22Rv1 (cell line): ENCODE results near the gene FEV.

Experiments used
- H3K27ac ChIP-seq: fragments of 450-650 bp; 2 replicates; pipeline ENCODE4 v1.5.1; 2017
- ZFX ChIP-seq: fragments of 450-650 bp; IDR thresholded peaks from 2 replicates; pipeline ENCODE4 v1.6.1; 2017; ENCODE audit warnings: antibody characterized with exemption, borderline replicate concordance
- TF ChIP-seq, protein P1 (sequence below): fragments of 450-650 bp; IDR thresholded peaks from 2 replicates; pipeline ENCODE4 v1.5.1; 2017; ENCODE audit warnings: mild to moderate bottlenecking

The FEV gene

DNA sequence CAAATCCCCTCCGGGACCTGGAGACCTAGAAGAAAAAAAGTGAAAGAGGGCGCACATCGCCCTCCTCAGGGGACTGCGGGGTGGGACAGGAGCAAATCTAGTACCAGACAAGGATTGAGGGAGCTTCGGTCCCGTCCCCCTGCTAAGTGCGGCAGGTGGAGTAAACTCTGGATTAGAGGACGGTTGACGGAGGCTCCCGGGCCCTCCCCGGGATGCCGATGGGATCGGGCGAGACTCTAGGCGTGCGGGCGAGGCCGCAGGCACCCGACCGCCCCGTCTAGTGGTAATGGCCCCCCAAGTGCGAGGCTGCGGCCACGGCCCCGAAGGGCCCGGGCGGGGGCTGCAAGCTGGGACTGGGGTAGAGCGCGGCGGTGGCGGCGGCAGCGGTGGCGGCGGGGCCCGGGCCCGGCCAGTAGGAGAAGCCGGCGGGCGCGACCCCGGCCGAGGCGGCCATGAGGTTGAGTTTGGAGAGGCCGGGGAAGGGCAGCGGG lies 3.5 kb downstream of the FEV start:
- H3K27ac ChIP-seq = no peak overlapping the region
- TF ChIP-seq ZFX = no peak
- TF ChIP-seq, protein P1, sequence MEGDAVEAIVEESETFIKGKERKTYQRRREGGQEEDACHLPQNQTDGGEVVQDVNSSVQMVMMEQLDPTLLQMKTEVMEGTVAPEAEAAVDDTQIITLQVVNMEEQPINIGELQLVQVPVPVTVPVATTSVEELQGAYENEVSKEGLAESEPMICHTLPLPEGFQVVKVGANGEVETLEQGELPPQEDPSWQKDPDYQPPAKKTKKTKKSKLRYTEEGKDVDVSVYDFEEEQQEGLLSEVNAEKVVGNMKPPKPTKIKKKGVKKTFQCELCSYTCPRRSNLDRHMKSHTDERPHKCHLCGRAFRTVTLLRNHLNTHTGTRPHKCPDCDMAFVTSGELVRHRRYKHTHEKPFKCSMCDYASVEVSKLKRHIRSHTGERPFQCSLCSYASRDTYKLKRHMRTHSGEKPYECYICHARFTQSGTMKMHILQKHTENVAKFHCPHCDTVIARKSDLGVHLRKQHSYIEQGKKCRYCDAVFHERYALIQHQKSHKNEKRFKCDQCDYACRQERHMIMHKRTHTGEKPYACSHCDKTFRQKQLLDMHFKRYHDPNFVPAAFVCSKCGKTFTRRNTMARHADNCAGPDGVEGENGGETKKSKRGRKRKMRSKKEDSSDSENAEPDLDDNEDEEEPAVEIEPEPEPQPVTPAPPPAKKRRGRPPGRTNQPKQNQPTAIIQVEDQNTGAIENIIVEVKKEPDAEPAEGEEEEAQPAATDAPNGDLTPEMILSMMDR = no peak

DNA sequence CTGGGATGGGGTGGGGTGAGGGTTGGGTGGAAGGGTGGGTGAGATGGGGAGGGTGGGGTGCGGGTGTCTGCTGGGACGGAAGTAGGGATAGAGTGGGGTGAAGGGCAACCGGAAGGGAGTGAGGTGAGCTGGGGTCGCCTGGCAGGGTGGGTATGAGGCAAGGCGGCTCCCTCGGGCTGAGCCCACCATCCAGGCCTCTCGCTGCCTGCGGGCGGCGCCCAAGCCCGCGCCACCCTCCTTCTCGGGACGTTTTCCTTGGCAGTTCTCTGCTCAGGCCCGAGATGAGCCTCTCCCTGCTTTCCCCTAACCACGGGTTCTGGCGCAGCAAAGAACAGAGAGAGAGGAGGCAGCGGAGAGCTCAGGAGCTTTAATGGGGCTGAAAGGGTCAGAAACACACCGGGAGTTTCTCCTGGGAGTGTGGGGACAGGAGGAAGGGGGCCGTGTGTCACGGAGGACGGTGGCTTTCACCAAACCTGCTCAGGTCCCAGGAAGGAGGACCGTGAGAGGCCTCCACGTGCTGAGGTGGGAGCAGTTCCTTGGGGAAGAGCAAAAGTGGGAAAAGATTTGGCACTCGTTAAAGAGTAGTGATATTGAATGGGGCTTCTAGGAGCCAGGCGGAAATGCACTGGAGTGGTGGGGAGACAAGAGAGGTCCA lies 4.1 kb downstream of the FEV start:
- H3K27ac ChIP-seq = no peak overlapping the region
- TF ChIP-seq, protein P1 = peak; percentile 7
- TF ChIP-seq ZFX = no peak

DNA sequence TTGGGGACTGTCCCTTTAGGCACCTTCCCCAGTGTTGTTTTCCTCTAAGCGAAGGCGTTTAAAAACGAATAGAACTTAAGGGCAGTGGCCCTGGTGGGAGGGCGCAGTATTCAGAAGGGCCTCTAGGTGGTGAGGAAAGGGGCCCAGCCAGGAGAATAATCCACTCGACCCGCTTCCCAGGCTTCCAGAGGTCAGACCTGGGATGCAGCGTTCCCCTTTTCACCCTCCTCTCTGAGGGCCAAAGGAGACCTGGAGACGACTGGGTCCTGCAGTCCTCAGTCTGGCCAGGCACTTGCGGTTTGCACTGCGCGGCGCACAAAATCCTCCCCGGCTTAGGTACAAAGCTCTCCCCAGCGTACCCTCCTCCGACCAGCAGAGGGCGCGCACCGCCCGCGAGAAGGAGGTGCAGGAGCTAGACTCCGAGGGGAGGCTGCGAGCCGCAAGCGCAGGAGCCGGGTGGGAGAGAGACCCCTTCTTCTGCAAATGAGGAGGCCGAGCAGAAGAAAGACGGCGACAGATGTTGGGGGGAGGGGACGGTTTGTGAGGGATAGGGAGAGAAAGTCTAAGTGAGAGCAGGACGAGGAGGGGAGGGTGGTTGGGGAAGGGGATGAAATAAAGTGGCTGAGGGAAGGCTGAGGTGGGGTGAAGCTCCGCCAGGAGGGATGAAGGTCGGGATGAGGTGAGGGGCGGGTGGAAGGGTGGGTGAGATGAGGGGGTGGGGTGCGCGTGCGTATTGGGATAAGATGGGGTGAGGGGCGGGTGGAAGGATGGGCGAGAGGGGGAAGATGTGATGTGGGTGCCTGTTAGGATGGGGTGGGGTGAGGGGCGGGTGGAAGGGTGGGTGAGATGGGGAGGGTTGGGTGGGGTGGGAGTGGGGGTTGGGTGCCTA lies 4.9 kb downstream of the FEV start:
- no peak overlapping the region for H3K27ac ChIP-seq
- TF ChIP-seq, protein P1 = peak; percentile 98
- TF ChIP-seq ZFX = no peak

DNA sequence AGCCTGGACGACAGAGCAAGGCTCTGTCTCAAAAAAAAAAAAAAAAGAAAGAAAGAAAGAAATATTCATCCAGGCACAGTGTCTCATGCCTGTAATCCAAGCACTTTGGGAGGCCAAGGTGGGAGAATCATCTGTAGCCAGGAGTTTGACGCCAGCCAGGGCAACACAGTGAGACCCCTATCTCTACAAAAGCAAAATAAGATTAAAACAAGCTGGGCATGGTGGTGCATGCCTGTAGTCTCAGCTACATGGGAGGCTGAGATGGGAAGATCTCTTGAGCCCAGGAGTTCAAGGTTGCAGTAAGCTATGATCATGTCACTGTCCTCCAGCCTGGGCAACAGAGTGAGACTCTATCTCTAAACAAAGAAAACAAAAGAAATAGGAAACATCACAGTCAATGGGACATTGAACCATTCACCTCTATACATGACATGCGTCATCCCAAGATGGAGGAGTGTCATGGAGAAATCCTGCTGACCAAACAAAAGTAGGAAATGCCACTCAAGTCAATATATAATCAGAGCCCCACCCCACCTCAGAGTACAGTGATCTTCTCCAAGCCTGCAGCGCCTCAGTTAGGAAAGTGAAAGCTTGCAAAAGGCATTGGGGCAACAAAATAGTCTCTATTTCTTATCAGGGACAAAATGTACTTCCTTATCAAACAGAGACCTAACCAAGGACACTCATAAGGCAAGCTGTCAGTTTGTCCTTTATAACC lies 9.8 kb downstream of the FEV start:
- peak overlapping the region; percentile 34; the same call in 1 of the 2 replicates for H3K27ac ChIP-seq
- TF ChIP-seq ZFX = no peak
- TF ChIP-seq, protein P1 = 0 out of 2 replicates have a peak, but pooled peaks have one; percentile 18

DNA sequence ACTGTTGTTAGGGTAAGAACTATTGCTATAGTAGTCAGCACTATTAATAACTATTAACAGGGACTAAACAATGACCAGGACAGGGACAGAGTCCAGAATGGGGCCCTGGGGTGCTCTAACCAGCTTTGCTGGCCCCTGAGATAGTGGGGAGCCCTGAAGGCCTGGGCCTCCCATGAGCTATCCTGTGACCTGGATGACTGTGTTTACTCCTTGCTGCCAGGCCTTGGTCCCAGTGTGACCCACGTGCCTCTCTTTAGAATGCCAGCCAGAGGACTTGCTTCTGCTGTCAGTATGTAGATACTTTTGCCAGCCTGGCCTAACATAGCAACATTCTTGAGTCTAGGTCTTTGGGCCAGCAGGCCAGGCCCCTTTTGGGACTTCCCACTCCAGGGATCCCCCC lies 14.1 kb downstream of the FEV start:
- no peak overlapping the region for H3K27ac ChIP-seq
- TF ChIP-seq ZFX = no peak
- TF ChIP-seq, protein P1 = no peak

DNA sequence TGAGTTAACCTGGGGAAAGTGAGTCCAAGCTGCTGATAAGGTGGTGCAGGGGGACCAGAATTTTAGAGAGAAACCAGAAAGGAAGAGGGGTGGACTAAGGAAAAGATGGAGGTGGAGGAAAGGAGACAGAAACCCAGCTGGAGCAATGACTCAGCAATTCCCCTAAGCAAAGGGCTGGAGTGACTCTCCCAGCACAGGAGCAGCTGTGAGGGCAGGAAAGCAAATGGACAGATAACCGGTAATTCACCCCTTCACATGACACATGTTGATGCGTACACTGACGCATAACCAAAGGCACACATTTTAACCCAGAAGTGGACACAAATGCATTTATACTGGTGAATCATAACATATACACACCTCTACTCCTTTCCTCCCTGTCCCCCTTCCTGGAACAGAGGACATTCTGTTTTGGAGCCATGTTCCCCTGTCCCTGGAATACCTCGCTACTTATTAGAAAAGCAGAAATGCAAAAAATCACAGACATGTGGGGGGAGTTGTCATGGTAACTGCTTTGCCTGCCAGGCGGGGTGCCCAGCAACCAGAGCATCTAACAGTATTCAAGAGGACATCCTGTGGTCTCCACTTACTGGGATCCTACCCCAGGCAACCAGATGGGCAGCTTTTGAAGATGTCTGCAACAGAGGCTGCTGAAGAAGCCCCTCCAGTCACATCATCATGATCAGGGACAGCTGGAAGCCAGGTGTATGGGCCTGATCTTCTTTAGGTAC lies 20.8 kb downstream of the FEV start:
- H3K27ac ChIP-seq = peak overlapping the region; percentile 89
- TF ChIP-seq, protein P1 = no peak
- TF ChIP-seq ZFX = no peak
